ENCODE data around the gene PACSIN2. TPM values are rescaled to one million over a fixed set of nuclear protein-coding genes. Genes with fewer than 3 reads are reported as not detected.

Gene PACSIN2
- total RNA-seq, 4 donors from 2014 or later: 75.4 to 90.1 (median 87.9) TPM

DNA sequence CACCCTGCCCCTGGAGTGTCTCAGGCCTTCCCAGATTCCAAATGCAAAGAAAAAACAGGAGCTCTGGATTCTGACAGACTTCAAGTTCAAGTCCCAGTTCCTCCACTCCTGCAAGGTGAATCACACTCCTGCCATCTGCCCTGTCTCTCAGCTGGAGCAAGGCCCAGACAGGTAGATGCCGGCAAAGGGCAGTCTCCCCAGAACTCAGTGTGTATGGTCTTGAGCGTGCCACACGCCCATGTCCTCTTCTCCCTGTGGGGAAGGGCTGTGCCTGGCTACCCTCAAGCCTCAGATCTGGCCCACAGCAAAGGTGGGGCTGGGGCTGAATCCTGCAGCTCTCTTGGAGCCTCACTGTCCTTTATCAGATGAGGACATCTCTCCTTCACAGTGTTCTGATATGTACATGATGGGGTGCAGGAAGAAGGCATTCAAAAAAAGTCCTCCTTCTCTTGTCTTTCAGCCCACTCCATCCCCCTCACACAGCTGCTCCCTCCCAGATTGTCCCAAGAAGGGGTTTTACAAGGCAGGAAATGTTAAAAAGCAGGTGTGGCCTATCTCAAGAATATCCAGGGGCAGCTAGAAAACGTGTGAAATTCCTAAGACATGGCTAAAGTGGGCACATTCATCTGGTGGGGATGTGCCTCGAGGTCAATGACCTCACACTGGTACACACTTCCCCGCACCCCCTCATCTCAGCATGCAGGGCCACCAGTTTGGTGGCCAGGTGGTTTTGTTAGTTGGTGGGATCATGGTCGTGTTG, 130.2 kb downstream of the PACSIN2 start:
- no peak for TF ChIP-seq POLR2A (IDR thresholded peaks at IDR 0.05)
- TF ChIP-seq, protein P1, sequence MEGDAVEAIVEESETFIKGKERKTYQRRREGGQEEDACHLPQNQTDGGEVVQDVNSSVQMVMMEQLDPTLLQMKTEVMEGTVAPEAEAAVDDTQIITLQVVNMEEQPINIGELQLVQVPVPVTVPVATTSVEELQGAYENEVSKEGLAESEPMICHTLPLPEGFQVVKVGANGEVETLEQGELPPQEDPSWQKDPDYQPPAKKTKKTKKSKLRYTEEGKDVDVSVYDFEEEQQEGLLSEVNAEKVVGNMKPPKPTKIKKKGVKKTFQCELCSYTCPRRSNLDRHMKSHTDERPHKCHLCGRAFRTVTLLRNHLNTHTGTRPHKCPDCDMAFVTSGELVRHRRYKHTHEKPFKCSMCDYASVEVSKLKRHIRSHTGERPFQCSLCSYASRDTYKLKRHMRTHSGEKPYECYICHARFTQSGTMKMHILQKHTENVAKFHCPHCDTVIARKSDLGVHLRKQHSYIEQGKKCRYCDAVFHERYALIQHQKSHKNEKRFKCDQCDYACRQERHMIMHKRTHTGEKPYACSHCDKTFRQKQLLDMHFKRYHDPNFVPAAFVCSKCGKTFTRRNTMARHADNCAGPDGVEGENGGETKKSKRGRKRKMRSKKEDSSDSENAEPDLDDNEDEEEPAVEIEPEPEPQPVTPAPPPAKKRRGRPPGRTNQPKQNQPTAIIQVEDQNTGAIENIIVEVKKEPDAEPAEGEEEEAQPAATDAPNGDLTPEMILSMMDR (IDR thresholded peaks at IDR 0.05): no peak
- Histone ChIP-seq H3K36me3 (peaks cover 51 to 53% of the 10 kb centered on the region in 2 donors), H3K4me3 (replicated peaks in 1 of 3) (no peak overlapping the region), H3K27ac (no peak overlapping the region), H3K9me3 (no peaks in the 10 kb centered on the region), H3K27me3 (no peaks in the 10 kb centered on the region), H3K4me1 (no peaks in the 10 kb centered on the region)
- intact Hi-C loops (cut with DNase I): no loop called here
- WGBS, 2 donors: 83% methylated on average over 7 of the region's 7 CpGs
- DNase-seq: no peak

DNA sequence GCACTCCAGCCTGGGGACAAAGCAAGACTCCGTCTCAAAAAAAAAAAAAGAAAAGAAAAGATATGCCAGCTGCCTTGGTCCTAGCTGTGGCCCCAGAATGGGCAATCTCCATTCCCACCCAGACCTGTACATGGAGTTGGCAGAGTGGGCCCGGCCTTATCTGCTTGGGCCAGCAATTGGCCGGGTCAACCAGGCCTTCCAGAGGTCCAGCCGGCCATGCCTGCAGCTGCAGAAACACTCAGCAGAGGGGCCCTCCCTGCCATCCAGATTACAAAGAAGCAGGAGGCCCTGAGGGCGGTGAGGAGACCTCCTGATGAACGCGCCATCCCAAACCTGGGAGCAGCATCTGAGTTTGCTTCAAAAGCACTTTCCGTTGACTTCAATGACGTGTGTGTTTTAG, 131.0 kb downstream of the PACSIN2 start:
- no peak overlapping the region for H3K27ac ChIP-seq
- no peaks in the 10 kb centered on the region for H3K27me3 ChIP-seq
- no peak overlapping the region for H3K4me3 ChIP-seq (replicated peaks in 1 of 3)
- TF ChIP-seq, protein P1 (IDR thresholded peaks at IDR 0.05): no peak
- TF ChIP-seq POLR2A (IDR thresholded peaks at IDR 0.05): no peak
- no peaks in the 10 kb centered on the region for H3K9me3 ChIP-seq
- intact Hi-C loops (cut with DNase I): no loop called here
- no peak for DNase-seq
- peaks cover 50 to 58% of the 10 kb centered on the region in 2 donors for H3K36me3 ChIP-seq
- WGBS, 2 donors: 98% methylated on average over 8 to 9 of the region's 9 CpGs
- no peaks in the 10 kb centered on the region for H3K4me1 ChIP-seq

DNA sequence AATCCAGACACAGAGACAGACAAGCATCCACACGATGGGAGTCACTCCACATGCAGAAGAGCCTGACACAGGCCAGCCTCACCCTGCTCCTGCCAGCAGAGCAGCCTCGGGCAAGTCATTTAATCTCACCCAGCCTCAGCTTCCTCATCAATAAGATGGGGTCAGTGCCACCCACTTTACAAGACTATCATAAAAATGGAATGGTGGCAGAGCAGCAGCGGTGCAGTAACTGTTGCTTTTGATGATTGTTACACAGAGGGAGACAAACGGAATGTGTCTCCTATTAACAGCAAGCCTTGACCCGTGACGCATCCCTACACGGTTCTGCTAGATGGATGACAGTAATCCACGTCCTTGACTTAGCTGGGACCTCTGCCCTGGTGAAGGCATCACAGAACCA, 131.8 kb downstream of the PACSIN2 start:
- Histone ChIP-seq H3K27me3 (no peaks in the 10 kb centered on the region), H3K9me3 (no peaks in the 10 kb centered on the region), H3K36me3 (peaks cover 47 to 61% of the 10 kb centered on the region in 2 donors), H3K4me3 (replicated peaks in 1 of 3) (no peak overlapping the region), H3K4me1 (peaks cover under 1 to 4% of the 10 kb centered on the region in 2 donors), H3K27ac (no peak overlapping the region)
- intact Hi-C loops (cut with DNase I): no loop called here
- DNase-seq: no peak
- WGBS, 2 donors: 89 to 91% methylated on average over 8 of the region's 8 CpGs
- TF ChIP-seq POLR2A (IDR thresholded peaks at IDR 0.05): no peak
- TF ChIP-seq, protein P1 (IDR thresholded peaks at IDR 0.05): no peak

DNA sequence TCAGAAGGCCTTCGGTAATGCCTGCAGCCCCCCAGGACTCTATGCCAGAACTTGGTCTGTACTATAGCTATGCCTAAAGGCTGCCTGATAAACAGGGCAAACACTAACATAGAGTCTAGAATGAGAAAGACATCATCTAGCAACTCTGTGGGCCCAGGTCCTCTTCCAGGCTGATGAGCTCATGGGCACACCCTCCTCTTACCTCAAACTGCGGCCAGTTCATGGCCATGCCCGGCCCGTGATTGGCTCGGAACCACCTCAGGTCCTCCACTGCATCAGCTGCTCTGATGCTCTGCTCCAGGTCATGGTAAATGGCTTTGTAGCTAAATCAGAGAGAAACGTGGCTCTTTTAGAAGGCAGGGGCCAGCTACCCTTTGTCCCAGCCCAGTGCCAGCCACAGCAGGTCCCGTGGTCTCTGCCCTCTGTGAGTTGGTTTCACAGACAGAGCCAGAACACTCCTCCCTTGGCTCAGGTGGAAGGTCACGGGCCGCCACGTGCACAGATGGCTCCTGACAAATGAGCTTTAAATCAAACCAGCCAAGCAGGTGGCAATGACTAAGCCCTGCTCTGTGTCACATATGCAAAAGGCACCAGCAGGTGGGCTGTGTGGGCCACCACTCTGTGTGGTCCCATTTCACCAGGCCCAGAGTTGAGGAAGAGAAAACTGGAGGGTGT, 132.8 kb downstream of the PACSIN2 start:
- Histone ChIP-seq H3K27ac (no peak overlapping the region), H3K4me3 (replicated peaks in 1 of 3) (no peak overlapping the region), H3K27me3 (no peaks in the 10 kb centered on the region), H3K4me1 (peaks cover 6 to 10% of the 10 kb centered on the region in 2 donors), H3K36me3 (peaks cover 51 to 68% of the 10 kb centered on the region in 2 donors), H3K9me3 (no peaks in the 10 kb centered on the region)
- intact Hi-C loops (cut with DNase I): no loop called here
- no peak for TF ChIP-seq POLR2A (IDR thresholded peaks at IDR 0.05)
- TF ChIP-seq, protein P1 (IDR thresholded peaks at IDR 0.05): no peak
- 80 to 82% methylated on average over 9 to 10 of the region's 10 CpGs for WGBS, 2 donors
- no peak for DNase-seq

DNA sequence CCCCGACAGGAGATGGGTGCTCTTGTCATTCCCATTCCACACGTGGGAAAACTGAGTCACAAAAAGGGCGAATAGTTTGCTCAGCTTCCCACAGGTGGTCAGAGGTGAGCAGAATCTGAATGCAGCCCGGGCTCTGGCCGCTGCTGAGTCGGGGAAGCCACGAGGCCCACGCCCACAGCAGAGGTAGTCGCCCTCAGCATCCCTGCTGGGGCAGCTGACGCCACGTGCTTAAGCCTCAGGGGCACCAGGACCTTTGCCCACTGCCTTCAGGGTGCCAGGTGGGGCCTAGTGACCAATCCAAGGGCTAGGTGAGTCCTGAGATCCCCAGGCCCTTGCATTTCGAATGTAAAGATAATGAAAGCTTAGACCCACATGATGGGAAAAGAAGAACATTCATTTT, 133.7 kb downstream of the PACSIN2 start:
- Histone ChIP-seq H3K27me3 (no peaks in the 10 kb centered on the region), H3K4me3 (replicated peaks in 1 of 3) (no peak overlapping the region), H3K36me3 (peaks cover 59 to 69% of the 10 kb centered on the region in 2 donors), H3K4me1 (peaks cover 6 to 10% of the 10 kb centered on the region in 2 donors), H3K27ac (no peak overlapping the region), H3K9me3 (no peaks in the 10 kb centered on the region)
- 93 to 95% methylated on average over 9 to 12 of the region's 12 CpGs for WGBS, 2 donors
- no peak for TF ChIP-seq POLR2A (IDR thresholded peaks at IDR 0.05)
- TF ChIP-seq, protein P1 (IDR thresholded peaks at IDR 0.05): no peak
- DNase-seq: no peak
- intact Hi-C loops (cut with DNase I): no loop called here

Measured in thyroid gland (tissue), 4 donors.